ENCODE results near the gene GFPT2. TPM values are rescaled to one million over a fixed set of nuclear protein-coding genes. Genes with fewer than 3 reads are reported as not detected.

The GFPT2 gene
- total RNA-seq (1 to 10 TPM in 1 of 2 donors, under 1 TPM in 1; 0.80 to 2.1 TPM), total RNA-seq (0.12 to 0.75 reads per million in 2 donors)

- DNase-seq = peak; percentile 60 to 68 (median 60)
- no peak within 1 kb of the TSS for H3K27ac Mint-ChIP-seq
- peak within 1 kb of the TSS; percentile 77 for H3K4me3 Mint-ChIP-seq
- H3K36me3 Mint-ChIP-seq (ENCODE audit: low read depth) = peaks cover 2% of the 10 kb centered on the region
- H3K9me3 ChIP-seq (ENCODE audit: control insufficient read depth, low read length, poor library complexity, severe bottlenecking) = no peaks in the 10 kb centered on the region
- peaks cover 7% of the 10 kb centered on the region for H3K4me1 Mint-ChIP-seq
- H3K27me3 Mint-ChIP-seq = peaks cover 45% of the 10 kb centered on the region
- peak; percentile 95 for ATAC-seq
Measured at GRCh38 chr5:180353048-180353979, at the start of gene GFPT2. Gene GFPT2 (minus strand): TSS chr5:180353336. CDS start chr5:180353217, 119 bp downstream.

GRCh38 chr5:180402716-180403115 lies 49.6 kb upstream of the GFPT2 start:
- H3K27me3 Mint-ChIP-seq = peaks cover 63% of the 10 kb centered on the region
- H3K27ac Mint-ChIP-seq = no peak overlapping the region
- H3K36me3 Mint-ChIP-seq (ENCODE audit: low read depth) = no peaks in the 10 kb centered on the region
- ATAC-seq = no peak
- H3K4me3 Mint-ChIP-seq = no peak overlapping the region
- H3K9me3 ChIP-seq (ENCODE audit: control insufficient read depth, low read length, poor library complexity, severe bottlenecking) = no peaks in the 10 kb centered on the region
- DNase-seq = no peak
- H3K4me1 Mint-ChIP-seq = no peaks in the 10 kb centered on the region

- H3K4me1 Mint-ChIP-seq = no peaks in the 10 kb centered on the region
- H3K27ac Mint-ChIP-seq = no peak overlapping the region
- ATAC-seq = no peak
Measured at GRCh38 chr5:180401229-180401907, 48.2 kb upstream of the GFPT2 start.

GRCh38 chr5:180400416-180400815 lies 47.3 kb upstream of the GFPT2 start:
- H3K27me3 Mint-ChIP-seq = peaks cover 44% of the 10 kb centered on the region
- H3K4me3 Mint-ChIP-seq = no peak overlapping the region
- H3K36me3 Mint-ChIP-seq (ENCODE audit: low read depth) = no peaks in the 10 kb centered on the region
- H3K9me3 ChIP-seq (ENCODE audit: control insufficient read depth, low read length, poor library complexity, severe bottlenecking) = no peaks in the 10 kb centered on the region
- no peaks in the 10 kb centered on the region for H3K4me1 Mint-ChIP-seq
- DNase-seq = no peak
- no peak overlapping the region for H3K27ac Mint-ChIP-seq
- no peak for ATAC-seq

More at GRCh38 chr5:180401229-180401907, 48.2 kb upstream of the GFPT2 start:
- no peak overlapping the region for H3K4me3 Mint-ChIP-seq
- DNase-seq = no peak
- H3K9me3 ChIP-seq (ENCODE audit: control insufficient read depth, low read length, poor library complexity, severe bottlenecking) = no peaks in the 10 kb centered on the region
- H3K36me3 Mint-ChIP-seq (ENCODE audit: low read depth) = no peaks in the 10 kb centered on the region
- H3K27me3 Mint-ChIP-seq = peaks cover 49% of the 10 kb centered on the region

GRCh38 chr5:180399401-180400215 lies 46.5 kb upstream of the GFPT2 start:
- H3K27ac Mint-ChIP-seq = no peak overlapping the region
- ATAC-seq (no peak), DNase-seq (no peak)
- no peak overlapping the region for H3K4me3 Mint-ChIP-seq
- no peaks in the 10 kb centered on the region for H3K4me1 Mint-ChIP-seq
- H3K36me3 Mint-ChIP-seq (ENCODE audit: low read depth) = no peaks in the 10 kb centered on the region
- no peaks in the 10 kb centered on the region for H3K9me3 ChIP-seq (ENCODE audit: control insufficient read depth, low read length, poor library complexity, severe bottlenecking)
- peaks cover 42% of the 10 kb centered on the region for H3K27me3 Mint-ChIP-seq

- ATAC-seq = no peak
- H3K27ac Mint-ChIP-seq = no peak overlapping the region
Measured at GRCh38 chr5:180396926-180397325, 43.8 kb upstream of the GFPT2 start.

GRCh38 chr5:180395540-180396274 lies 42.6 kb upstream of the GFPT2 start:
- no peaks in the 10 kb centered on the region for H3K4me1 Mint-ChIP-seq
- H3K4me3 Mint-ChIP-seq = no peak overlapping the region
- no peaks in the 10 kb centered on the region for H3K9me3 ChIP-seq (ENCODE audit: control insufficient read depth, low read length, poor library complexity, severe bottlenecking)
- H3K36me3 Mint-ChIP-seq (ENCODE audit: low read depth) = no peaks in the 10 kb centered on the region
- no peak for DNase-seq
- H3K27me3 Mint-ChIP-seq = peaks cover 32% of the 10 kb centered on the region
- no peak overlapping the region for H3K27ac Mint-ChIP-seq
- no peak for ATAC-seq

More at GRCh38 chr5:180396926-180397325, 43.8 kb upstream of the GFPT2 start:
- Mint-ChIP-seq H3K27me3 (peaks cover 44% of the 10 kb centered on the region), H3K36me3 (ENCODE audit: low read depth) (no peaks in the 10 kb centered on the region), H3K4me3 (no peak overlapping the region), H3K4me1 (no peaks in the 10 kb centered on the region)
- no peaks in the 10 kb centered on the region for H3K9me3 ChIP-seq (ENCODE audit: control insufficient read depth, low read length, poor library complexity, severe bottlenecking)
- DNase-seq = no peak

GRCh38 chr5:180394031-180394636 lies 41.0 kb upstream of the GFPT2 start:
- H3K4me3 Mint-ChIP-seq = no peak overlapping the region
- H3K9me3 ChIP-seq (ENCODE audit: control insufficient read depth, low read length, poor library complexity, severe bottlenecking) = no peaks in the 10 kb centered on the region
- no peak overlapping the region for H3K27ac Mint-ChIP-seq

GRCh38 chr5:180391276-180391675 lies 38.1 kb upstream of the GFPT2 start:
- H3K9me3 ChIP-seq (ENCODE audit: control insufficient read depth, low read length, poor library complexity, severe bottlenecking) = no peaks in the 10 kb centered on the region
- DNase-seq (no peak), ATAC-seq (no peak)
- Mint-ChIP-seq H3K27ac (no peak overlapping the region), H3K36me3 (ENCODE audit: low read depth) (no peaks in the 10 kb centered on the region), H3K27me3 (peaks cover 23% of the 10 kb centered on the region), H3K4me3 (no peak overlapping the region), H3K4me1 (peaks cover 3% of the 10 kb centered on the region)

More at GRCh38 chr5:180394031-180394636, 41.0 kb upstream of the GFPT2 start:
- ATAC-seq (no peak), DNase-seq (no peak)
- peaks cover 23% of the 10 kb centered on the region for H3K27me3 Mint-ChIP-seq
- H3K36me3 Mint-ChIP-seq (ENCODE audit: low read depth) = no peaks in the 10 kb centered on the region
- H3K4me1 Mint-ChIP-seq = no peaks in the 10 kb centered on the region

- no peaks in the 10 kb centered on the region for H3K9me3 ChIP-seq (ENCODE audit: control insufficient read depth, low read length, poor library complexity, severe bottlenecking)
- Mint-ChIP-seq H3K4me1 (peaks cover 3% of the 10 kb centered on the region), H3K27me3 (peaks cover 21% of the 10 kb centered on the region), H3K27ac (no peak overlapping the region), H3K4me3 (no peak overlapping the region), H3K36me3 (ENCODE audit: low read depth) (no peaks in the 10 kb centered on the region)
- ATAC-seq (no peak), DNase-seq (no peak)
Measured at GRCh38 chr5:180390441-180391190, 37.5 kb upstream of the GFPT2 start.

GRCh38 chr5:180389252-180390101 lies 36.3 kb upstream of the GFPT2 start:
- H3K27me3 Mint-ChIP-seq = peaks cover 22% of the 10 kb centered on the region
- H3K4me1 Mint-ChIP-seq = peaks cover 3% of the 10 kb centered on the region
- DNase-seq (no peak), ATAC-seq (no peak)
- H3K4me3 Mint-ChIP-seq = no peak overlapping the region
- peaks cover 4% of the 10 kb centered on the region for H3K36me3 Mint-ChIP-seq (ENCODE audit: low read depth)
- H3K9me3 ChIP-seq (ENCODE audit: control insufficient read depth, low read length, poor library complexity, severe bottlenecking) = no peaks in the 10 kb centered on the region
- H3K27ac Mint-ChIP-seq = no peak overlapping the region
